Upper lobe of left lung (tissue), 4 donors: ENCODE measurements around the gene LONP2.

ENCODE experiments used
- POLR2A ChIP-seq, 4 donors: fragments of 450-650 bp; IDR thresholded peaks; one replicate each; pipeline ENCODE4 v1.5.1; 2016 to 2017; ENCODE audit warnings: antibody characterized with exemption in 4 of 4, mild to moderate bottlenecking in 2 of 4
- TF ChIP-seq, protein P1 (sequence below), 6 experiments: fragments of 450-650 bp in 4 of 6; fragments of 200-600 bp in 2 of 6; sonication (generic) in 2 of 6; IDR thresholded peaks; one replicate each; pipeline ENCODE4 v1.5.1; 2016 to 2019; ENCODE audit warnings: antibody characterized with exemption in 6 of 6

DNA sequence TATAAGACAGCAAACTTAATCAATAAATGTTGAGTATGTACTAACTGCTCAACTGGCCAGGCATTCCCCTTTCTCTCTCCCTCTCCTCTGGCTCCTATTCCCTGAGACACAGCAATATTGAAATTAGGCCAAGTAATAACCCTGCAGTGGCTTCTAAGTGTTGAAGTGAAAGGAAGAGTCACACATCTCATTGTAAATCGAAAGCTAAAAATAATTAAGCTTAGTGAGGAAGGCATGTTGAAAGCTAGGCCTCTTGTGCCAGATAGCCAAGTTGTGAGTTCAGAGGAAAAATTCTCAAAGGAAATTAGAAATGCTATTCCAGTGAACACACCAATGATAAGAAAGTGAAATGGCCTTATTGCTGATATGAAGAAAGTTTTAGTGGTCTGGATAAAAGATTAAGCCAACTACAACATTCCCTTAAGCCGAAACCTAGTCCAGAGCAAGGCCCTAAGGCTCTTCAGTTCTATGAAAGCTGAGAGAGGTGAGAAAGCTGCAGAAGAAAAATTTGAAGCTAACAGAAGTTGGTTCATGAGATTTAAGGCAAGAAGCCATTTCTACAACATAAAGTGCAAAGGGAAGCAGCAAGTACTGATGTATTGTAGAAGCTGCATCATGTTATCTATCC lies 38.6 kb downstream of the LONP2 start:
- TF ChIP-seq, protein P1, sequence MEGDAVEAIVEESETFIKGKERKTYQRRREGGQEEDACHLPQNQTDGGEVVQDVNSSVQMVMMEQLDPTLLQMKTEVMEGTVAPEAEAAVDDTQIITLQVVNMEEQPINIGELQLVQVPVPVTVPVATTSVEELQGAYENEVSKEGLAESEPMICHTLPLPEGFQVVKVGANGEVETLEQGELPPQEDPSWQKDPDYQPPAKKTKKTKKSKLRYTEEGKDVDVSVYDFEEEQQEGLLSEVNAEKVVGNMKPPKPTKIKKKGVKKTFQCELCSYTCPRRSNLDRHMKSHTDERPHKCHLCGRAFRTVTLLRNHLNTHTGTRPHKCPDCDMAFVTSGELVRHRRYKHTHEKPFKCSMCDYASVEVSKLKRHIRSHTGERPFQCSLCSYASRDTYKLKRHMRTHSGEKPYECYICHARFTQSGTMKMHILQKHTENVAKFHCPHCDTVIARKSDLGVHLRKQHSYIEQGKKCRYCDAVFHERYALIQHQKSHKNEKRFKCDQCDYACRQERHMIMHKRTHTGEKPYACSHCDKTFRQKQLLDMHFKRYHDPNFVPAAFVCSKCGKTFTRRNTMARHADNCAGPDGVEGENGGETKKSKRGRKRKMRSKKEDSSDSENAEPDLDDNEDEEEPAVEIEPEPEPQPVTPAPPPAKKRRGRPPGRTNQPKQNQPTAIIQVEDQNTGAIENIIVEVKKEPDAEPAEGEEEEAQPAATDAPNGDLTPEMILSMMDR (IDR thresholded peaks at IDR 0.05): no peak
- no peak for TF ChIP-seq POLR2A (IDR thresholded peaks at IDR 0.05)
